IPS-15b (cell line): ENCODE data around the gene RASD1.

Source experiments
- H3K27me3 ChIP-seq: one replicate; pipeline ENCODE4 v1.6.1; 2013; ENCODE audit warnings: low read length; ENCODE audit not compliant: control insufficient read depth, insufficient read depth
- H3K36me3 ChIP-seq: one replicate; pipeline ENCODE4 v1.6.1; 2013; ENCODE audit warnings: low read length; ENCODE audit not compliant: control insufficient read depth, insufficient read depth
- H3K4me1 ChIP-seq: one replicate; pipeline ENCODE4 v1.6.1; 2013; ENCODE audit warnings: mild to moderate bottlenecking, low read length; ENCODE audit not compliant: control insufficient read depth, insufficient read depth
- H3K4me3 ChIP-seq: one replicate; pipeline ENCODE4 v1.5.1; 2013; ENCODE audit warnings: low read depth, low read length
- H3K9ac ChIP-seq: one replicate; pipeline ENCODE4 v1.6.1; 2013; ENCODE audit warnings: low read depth, mild to moderate bottlenecking, low read length
- H3K9me3 ChIP-seq: one replicate; pipeline ENCODE4 v1.6.1; 2013; ENCODE audit warnings: mild to moderate bottlenecking, low read length; ENCODE audit not compliant: control insufficient read depth, insufficient read depth

RASD1 gene

GRCh38 chr17:17525311-17525710 lies 29.1 kb upstream of the RASD1 start:
- Histone ChIP-seq H3K9ac (no peak overlapping the region), H3K4me1 (peaks cover 3% of the 10 kb centered on the region), H3K9me3 (no peaks in the 10 kb centered on the region), H3K36me3 (peaks cover 6% of the 10 kb centered on the region), H3K27me3 (no peaks in the 10 kb centered on the region), H3K4me3 (no peak overlapping the region)

- Histone ChIP-seq H3K4me1 (peaks cover 3% of the 10 kb centered on the region), H3K9ac (no peak overlapping the region), H3K9me3 (no peaks in the 10 kb centered on the region), H3K36me3 (peaks cover 6% of the 10 kb centered on the region), H3K4me3 (no peak overlapping the region), H3K27me3 (no peaks in the 10 kb centered on the region)
Measured at GRCh38 chr17:17523731-17524490, 27.7 kb upstream of the RASD1 start.

- Histone ChIP-seq H3K9me3 (no peaks in the 10 kb centered on the region), H3K27me3 (no peaks in the 10 kb centered on the region), H3K4me1 (peaks cover 3% of the 10 kb centered on the region), H3K9ac (peak overlapping the region; percentile 5), H3K4me3 (no peak overlapping the region), H3K36me3 (peaks cover 9% of the 10 kb centered on the region)
Measured at GRCh38 chr17:17523001-17523730, 27.0 kb upstream of the RASD1 start.

- Histone ChIP-seq H3K4me3 (no peak overlapping the region), H3K36me3 (peaks cover 9% of the 10 kb centered on the region), H3K9me3 (no peaks in the 10 kb centered on the region), H3K4me1 (peaks cover 3% of the 10 kb centered on the region), H3K27me3 (no peaks in the 10 kb centered on the region), H3K9ac (no peak overlapping the region)
Measured at GRCh38 chr17:17520599-17521232, 24.5 kb upstream of the RASD1 start.

- Histone ChIP-seq H3K4me3 (no peak overlapping the region), H3K9me3 (no peaks in the 10 kb centered on the region), H3K27me3 (no peaks in the 10 kb centered on the region), H3K36me3 (peaks cover 9% of the 10 kb centered on the region), H3K4me1 (peaks cover 3% of the 10 kb centered on the region), H3K9ac (no peak overlapping the region)
Measured at GRCh38 chr17:17519886-17520285, 23.7 kb upstream of the RASD1 start.

GRCh38 chr17:17518951-17519350 lies 22.8 kb upstream of the RASD1 start:
- Histone ChIP-seq H3K9me3 (no peaks in the 10 kb centered on the region), H3K36me3 (peaks cover 9% of the 10 kb centered on the region), H3K4me3 (no peak overlapping the region), H3K9ac (no peak overlapping the region), H3K4me1 (peaks cover 3% of the 10 kb centered on the region), H3K27me3 (no peaks in the 10 kb centered on the region)

- Histone ChIP-seq H3K36me3 (peaks cover 9% of the 10 kb centered on the region), H3K27me3 (no peaks in the 10 kb centered on the region), H3K9me3 (no peaks in the 10 kb centered on the region), H3K9ac (no peak overlapping the region), H3K4me1 (peaks cover 3% of the 10 kb centered on the region), H3K4me3 (no peak overlapping the region)
Measured at GRCh38 chr17:17518014-17518413, 21.8 kb upstream of the RASD1 start.

GRCh38 chr17:17516941-17517720 lies 20.9 kb upstream of the RASD1 start:
- H3K4me3 ChIP-seq = no peak overlapping the region
- peak overlapping the region; percentile 24 for H3K9ac ChIP-seq
- no peaks in the 10 kb centered on the region for H3K9me3 ChIP-seq
- H3K36me3 ChIP-seq = peaks cover 9% of the 10 kb centered on the region
- peaks cover under 1% of the 10 kb centered on the region for H3K4me1 ChIP-seq
- no peaks in the 10 kb centered on the region for H3K27me3 ChIP-seq

- H3K27me3 ChIP-seq = no peaks in the 10 kb centered on the region
- peaks cover 5% of the 10 kb centered on the region for H3K36me3 ChIP-seq
- H3K4me3 ChIP-seq = no peak overlapping the region
- H3K9ac ChIP-seq = no peak overlapping the region
- no peaks in the 10 kb centered on the region for H3K4me1 ChIP-seq
- no peaks in the 10 kb centered on the region for H3K9me3 ChIP-seq
Measured at GRCh38 chr17:17515934-17516930, 20.0 kb upstream of the RASD1 start.

- Histone ChIP-seq H3K36me3 (peaks cover 3% of the 10 kb centered on the region), H3K4me1 (no peaks in the 10 kb centered on the region), H3K9me3 (no peaks in the 10 kb centered on the region), H3K9ac (no peak overlapping the region), H3K27me3 (no peaks in the 10 kb centered on the region), H3K4me3 (no peak overlapping the region)
Measured at GRCh38 chr17:17514993-17515933, 19.1 kb upstream of the RASD1 start.
